ENCODE data around the gene MAN1B1. TPM values are rescaled to one million over a fixed set of nuclear protein-coding genes. Genes with fewer than 3 reads are reported as not detected.

The MAN1B1 gene
- total RNA-seq, 1 donor from 2014 or later, result 57.7 TPM

DNA sequence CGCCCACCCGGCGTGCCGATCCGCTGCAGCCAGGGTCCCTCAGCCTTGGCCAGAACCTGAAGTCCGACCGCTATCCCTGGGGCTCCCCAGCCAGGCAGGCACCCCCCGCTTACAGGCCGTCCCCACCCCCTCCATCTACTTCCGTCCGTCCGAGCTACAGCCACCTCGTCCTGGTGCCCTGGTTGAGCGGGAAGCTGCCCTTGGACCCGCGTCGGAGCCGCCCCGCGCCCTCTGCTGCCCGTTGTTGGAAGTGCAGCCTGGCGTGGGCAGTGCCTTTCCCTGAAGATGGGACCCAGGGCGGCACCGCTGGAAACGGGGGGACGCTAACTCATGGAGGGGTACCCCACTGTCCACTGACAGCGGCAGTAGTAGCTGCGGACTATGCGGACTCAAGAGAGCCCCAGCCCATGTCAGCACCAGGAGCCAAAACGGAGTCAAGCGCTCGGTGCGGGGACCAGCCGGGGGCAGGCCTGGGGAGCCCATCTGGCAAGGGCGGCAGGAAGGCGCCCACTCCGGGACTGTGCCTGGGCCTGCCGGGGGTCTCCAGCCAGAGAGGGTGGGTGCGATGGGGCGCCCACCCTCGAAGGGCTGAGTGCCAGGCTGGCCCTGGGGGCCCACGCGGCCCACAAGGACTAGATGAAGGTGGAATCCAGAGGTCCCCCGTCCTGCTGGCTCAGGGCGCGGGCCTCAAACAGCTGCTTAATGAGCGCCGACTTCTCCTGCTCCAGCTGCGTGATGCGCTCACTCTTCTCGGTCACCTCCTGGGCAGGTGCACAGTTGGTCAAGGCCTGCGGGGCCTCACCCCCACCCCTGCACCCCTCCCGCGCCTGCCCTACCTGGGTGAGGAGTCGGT, 22.5 kb upstream of the MAN1B1 start:
- Mint-ChIP-seq H3K9me3 (ENCODE audit: low read depth) (no peaks in the 10 kb centered on the region), H3K27me3 (peaks cover 7% of the 10 kb centered on the region), H3K27ac (no peak overlapping the region), H3K4me1 (ENCODE audit: low read depth) (peaks cover 3% of the 10 kb centered on the region), H3K4me3 (ENCODE audit: low read depth) (no peak overlapping the region), H3K36me3 (ENCODE audit: insufficient read depth) (peaks cover 1% of the 10 kb centered on the region)
- TF ChIP-seq, protein P1, sequence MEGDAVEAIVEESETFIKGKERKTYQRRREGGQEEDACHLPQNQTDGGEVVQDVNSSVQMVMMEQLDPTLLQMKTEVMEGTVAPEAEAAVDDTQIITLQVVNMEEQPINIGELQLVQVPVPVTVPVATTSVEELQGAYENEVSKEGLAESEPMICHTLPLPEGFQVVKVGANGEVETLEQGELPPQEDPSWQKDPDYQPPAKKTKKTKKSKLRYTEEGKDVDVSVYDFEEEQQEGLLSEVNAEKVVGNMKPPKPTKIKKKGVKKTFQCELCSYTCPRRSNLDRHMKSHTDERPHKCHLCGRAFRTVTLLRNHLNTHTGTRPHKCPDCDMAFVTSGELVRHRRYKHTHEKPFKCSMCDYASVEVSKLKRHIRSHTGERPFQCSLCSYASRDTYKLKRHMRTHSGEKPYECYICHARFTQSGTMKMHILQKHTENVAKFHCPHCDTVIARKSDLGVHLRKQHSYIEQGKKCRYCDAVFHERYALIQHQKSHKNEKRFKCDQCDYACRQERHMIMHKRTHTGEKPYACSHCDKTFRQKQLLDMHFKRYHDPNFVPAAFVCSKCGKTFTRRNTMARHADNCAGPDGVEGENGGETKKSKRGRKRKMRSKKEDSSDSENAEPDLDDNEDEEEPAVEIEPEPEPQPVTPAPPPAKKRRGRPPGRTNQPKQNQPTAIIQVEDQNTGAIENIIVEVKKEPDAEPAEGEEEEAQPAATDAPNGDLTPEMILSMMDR (IDR thresholded peaks at IDR 0.05; ENCODE audit: unreplicated experiment), result peak; percentile 84
- DNase-seq (ENCODE audit: low spot score, unreplicated experiment), result peak; percentile 65

DNA sequence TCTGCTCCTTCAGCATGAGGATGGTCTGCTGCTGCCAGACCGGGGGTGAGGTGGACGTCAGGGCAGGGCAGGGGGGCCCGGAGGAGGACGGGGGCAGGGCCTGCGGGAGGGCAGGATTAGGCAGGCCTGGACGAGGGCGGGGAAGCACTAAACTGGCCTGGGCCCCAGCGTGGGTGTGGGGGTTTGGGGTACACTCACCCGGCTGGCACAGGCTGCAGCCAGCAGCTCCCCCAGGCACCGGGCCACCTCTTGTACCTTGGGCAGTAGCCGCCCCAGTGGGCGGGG, 22.0 kb upstream of the MAN1B1 start:
- Mint-ChIP-seq H3K27me3 (peaks cover 7% of the 10 kb centered on the region), H3K36me3 (ENCODE audit: insufficient read depth) (peaks cover 1% of the 10 kb centered on the region), H3K4me1 (ENCODE audit: low read depth) (peaks cover 3% of the 10 kb centered on the region), H3K27ac (no peak overlapping the region), H3K9me3 (ENCODE audit: low read depth) (no peaks in the 10 kb centered on the region), H3K4me3 (ENCODE audit: low read depth) (no peak overlapping the region)
- TF ChIP-seq, protein P1 (IDR thresholded peaks at IDR 0.05; ENCODE audit: unreplicated experiment), result no peak
- no peak for DNase-seq (ENCODE audit: low spot score, unreplicated experiment)

DNA sequence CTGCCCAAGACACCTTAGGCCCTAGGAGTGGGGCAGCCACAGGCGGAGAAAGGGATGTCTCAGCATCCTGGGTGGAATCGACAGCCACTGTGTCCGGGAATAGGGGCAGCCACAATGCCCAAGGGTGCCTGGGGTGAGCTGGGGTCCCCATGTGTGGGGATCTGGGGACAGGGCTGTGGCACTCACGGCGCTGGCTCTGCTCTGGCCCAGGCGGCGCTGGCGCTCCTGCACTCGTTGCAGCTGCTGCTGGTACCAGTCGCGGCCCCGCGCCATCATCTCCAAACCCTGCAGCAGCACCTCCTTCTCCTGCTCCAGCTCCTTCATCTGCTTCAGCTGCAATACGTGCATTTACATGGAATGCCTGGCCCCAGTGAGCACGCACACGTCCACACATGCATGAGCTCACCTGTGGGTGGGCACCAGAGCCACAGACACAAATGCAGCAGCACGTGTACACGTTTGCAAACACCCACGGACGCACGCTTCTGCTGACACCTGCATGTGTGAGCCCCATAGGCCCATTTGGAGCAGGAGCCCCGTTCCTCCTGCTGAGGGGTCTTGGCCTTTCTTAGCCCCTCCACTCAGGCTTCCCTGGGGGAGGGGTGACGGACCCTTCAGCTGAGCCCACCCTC, 21.3 kb upstream of the MAN1B1 start:
- TF ChIP-seq, protein P1 (IDR thresholded peaks at IDR 0.05; ENCODE audit: unreplicated experiment), result no peak
- no peaks in the 10 kb centered on the region for H3K9me3 Mint-ChIP-seq (ENCODE audit: low read depth)
- peaks cover 3% of the 10 kb centered on the region for H3K4me1 Mint-ChIP-seq (ENCODE audit: low read depth)
- no peak for DNase-seq (ENCODE audit: low spot score, unreplicated experiment)
- peaks cover 7% of the 10 kb centered on the region for H3K27me3 Mint-ChIP-seq
- H3K36me3 Mint-ChIP-seq (ENCODE audit: insufficient read depth), result peaks cover 1% of the 10 kb centered on the region
- no peak overlapping the region for H3K27ac Mint-ChIP-seq
- H3K4me3 Mint-ChIP-seq (ENCODE audit: low read depth), result no peak overlapping the region

DNA sequence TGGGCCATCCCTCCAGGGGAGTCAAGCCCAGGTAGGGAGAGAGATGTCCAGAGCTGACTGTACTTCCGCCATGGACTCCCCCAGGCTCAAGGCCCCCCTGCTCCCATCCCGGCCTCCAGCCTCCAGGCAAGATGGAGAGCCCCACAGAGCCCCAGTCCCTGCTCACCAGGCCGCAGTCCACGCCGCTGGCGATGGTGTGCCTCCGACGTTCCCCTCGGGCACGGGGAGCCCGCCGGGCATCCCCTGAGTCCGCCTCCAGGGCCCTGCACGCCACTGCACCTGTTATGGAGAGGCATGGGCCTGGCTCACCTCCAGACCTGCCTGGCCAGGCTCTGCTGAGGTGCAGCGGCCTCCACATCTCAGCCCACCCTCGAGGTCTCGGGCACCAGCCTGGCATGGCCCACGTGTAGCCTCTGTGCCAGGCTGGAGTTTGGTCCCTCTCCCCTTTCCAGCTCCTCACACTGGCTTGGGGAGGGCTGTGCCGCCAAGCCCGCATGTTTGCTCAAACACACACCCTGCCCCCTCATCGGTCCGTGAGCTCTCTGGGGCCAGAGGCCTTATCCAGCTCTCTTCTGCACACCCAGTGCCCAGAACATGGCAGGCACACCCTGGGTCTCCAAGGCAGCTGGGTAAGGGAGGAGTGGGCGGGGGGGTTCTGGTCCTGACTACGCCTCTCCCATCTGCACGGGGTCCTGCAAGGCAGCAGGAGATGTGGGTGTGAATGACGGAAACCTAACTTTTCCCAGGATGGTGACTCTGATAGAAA, 20.5 kb upstream of the MAN1B1 start:
- Mint-ChIP-seq H3K27me3 (peaks cover 3% of the 10 kb centered on the region), H3K9me3 (ENCODE audit: low read depth) (no peaks in the 10 kb centered on the region), H3K4me3 (ENCODE audit: low read depth) (no peak overlapping the region), H3K36me3 (ENCODE audit: insufficient read depth) (peaks cover 1% of the 10 kb centered on the region), H3K4me1 (ENCODE audit: low read depth) (peaks cover 8% of the 10 kb centered on the region), H3K27ac (no peak overlapping the region)
- no peak for DNase-seq (ENCODE audit: low spot score, unreplicated experiment)
- TF ChIP-seq, protein P1 (IDR thresholded peaks at IDR 0.05; ENCODE audit: unreplicated experiment), result no peak

DNA sequence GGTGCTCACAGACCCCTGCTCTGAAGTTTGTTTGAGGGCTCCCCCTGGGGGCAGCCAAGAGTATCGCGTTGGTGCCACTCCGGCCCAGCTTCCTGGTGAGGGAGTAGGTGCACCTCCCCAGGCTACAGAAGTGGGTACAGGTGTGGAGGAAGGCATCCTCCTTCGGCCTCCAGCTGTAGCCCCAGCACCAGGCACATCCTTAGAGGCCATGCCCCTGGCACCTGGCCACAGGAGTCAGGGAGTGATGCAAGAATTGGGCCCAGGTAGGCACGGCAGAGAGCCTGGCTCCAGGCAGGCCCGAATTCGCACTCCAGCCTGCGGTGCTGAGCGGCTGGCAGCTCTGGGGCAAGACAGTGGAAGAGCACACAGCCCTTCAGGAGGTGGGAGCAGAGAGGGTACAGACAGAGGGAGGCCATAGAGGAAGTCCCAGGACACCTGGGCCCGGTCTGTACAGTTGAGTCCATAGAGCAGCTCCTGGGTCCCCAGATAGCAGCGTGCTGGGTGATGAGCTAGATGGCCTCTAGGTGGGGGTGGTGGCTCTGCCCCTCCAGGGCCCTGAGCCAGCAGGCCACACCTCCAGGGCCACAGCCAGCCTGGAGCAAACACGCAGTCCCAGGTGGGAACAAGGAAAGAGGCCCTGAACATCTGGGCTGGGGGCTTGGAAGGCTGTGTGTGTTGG, 18.8 kb upstream of the MAN1B1 start:
- peak; percentile 74 for DNase-seq (ENCODE audit: low spot score, unreplicated experiment)
- Mint-ChIP-seq H3K4me1 (ENCODE audit: low read depth) (peaks cover 10% of the 10 kb centered on the region), H3K36me3 (ENCODE audit: insufficient read depth) (peaks cover 1% of the 10 kb centered on the region), H3K27me3 (no peaks in the 10 kb centered on the region), H3K27ac (no peak overlapping the region), H3K9me3 (ENCODE audit: low read depth) (no peaks in the 10 kb centered on the region), H3K4me3 (ENCODE audit: low read depth) (peak overlapping the region; percentile 64)
- TF ChIP-seq, protein P1 (IDR thresholded peaks at IDR 0.05; ENCODE audit: unreplicated experiment), result peak; percentile 70

Data from progenitor cell of endocrine pancreas (in vitro differentiated cells).